ENCODE measurements around the gene SCAMP5.

DNA sequence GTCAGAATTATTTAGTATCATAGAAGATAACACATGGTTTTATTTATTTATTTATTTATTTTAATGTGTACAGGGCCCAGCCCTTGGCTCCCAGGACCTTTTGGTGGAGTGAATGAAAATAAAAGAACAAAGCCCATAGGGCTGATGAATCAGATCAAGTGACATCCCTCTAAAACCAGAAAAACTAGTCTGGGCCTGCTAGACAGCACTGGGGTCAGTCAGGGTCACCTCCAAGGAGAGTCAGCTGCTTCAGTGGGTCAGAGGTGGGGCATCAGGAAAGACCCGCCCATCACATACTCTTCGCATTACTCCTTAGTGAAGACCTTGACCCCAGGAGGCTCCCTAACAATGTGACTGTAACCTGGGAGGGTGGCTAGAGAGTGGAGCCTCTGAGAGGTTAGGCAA, 40.9 kb downstream of the SCAMP5 start:
- no peak for TF ChIP-seq CTCF (IDR thresholded peaks at IDR 0.05; ENCODE audit: low read length)
- TF ChIP-seq EZH2 (optimal IDR thresholded peaks at IDR 0.05; ENCODE audit: low read depth, low read length) = no peak
- TF ChIP-seq EZH2phosphoT487 (IDR thresholded peaks at IDR 0.05; ENCODE audit: low read length) = no peak
